Upper lobe of right lung (tissue), 1 donor: ENCODE measurements around the gene VDR. TPM values are rescaled to one million over a fixed set of nuclear protein-coding genes. Genes with fewer than 3 reads are reported as not detected.

Experiments
- ATAC-seq: fragments of 200-7000 bp; cut with Tn5 transposase; one replicate; pipeline ENCODE4 v1.9.1; 2020; ENCODE audit warnings: mild to moderate bottlenecking, moderate library complexity
- DNase-seq: peaks from one replicate; pipeline ENCODE4 v3.0.0-alpha.2; 2020
- H3K27ac ChIP-seq: fragments of 200-600 bp; one replicate; pipeline ENCODE4 v1.8.0; 2022
- H3K27me3 ChIP-seq: fragments of 200-600 bp; one replicate; pipeline ENCODE4 v1.8.0; 2022; ENCODE audit warnings: mild to moderate bottlenecking
- H3K36me3 ChIP-seq: fragments of 200-600 bp; one replicate; pipeline ENCODE4 v1.8.0; 2022
- H3K4me1 ChIP-seq: fragments of 200-600 bp; one replicate; pipeline ENCODE4 v1.8.0; 2022
- H3K4me3 ChIP-seq: fragments of 200-600 bp; one replicate; pipeline ENCODE4 v1.8.0; 2022; ENCODE audit warnings: mild to moderate bottlenecking
- H3K9me3 ChIP-seq: fragments of 200-600 bp; one replicate; pipeline ENCODE4 v1.8.0; 2022
- CTCF ChIP-seq: fragments of 200-600 bp; IDR thresholded peaks from one replicate; pipeline ENCODE4 v1.8.0; 2022; ENCODE audit warnings: antibody characterized with exemption
- intact Hi-C: fragments of 100-400 bp; cut with DNase I; formaldehyde crosslinking; loops from one replicate; pipeline ENCODE4 v1.11.0; 2022
- total RNA-seq: library from RNA; stranded (reverse); fragmentation: NEBNext Ultra II Directional; extraction: Animal tissue kit (Norgen Biotek cat#: 25700); gene quantifications from one replicate; pipeline ENCODE4 v1.2.1, GENCODE V29; 2021
- donor health status: DM: no; HTN: yes; CAD: no; lungs with severe emphysema.

VDR gene
- total RNA-seq, 1 donor from 2014 or later: 28.7 TPM

DNA sequence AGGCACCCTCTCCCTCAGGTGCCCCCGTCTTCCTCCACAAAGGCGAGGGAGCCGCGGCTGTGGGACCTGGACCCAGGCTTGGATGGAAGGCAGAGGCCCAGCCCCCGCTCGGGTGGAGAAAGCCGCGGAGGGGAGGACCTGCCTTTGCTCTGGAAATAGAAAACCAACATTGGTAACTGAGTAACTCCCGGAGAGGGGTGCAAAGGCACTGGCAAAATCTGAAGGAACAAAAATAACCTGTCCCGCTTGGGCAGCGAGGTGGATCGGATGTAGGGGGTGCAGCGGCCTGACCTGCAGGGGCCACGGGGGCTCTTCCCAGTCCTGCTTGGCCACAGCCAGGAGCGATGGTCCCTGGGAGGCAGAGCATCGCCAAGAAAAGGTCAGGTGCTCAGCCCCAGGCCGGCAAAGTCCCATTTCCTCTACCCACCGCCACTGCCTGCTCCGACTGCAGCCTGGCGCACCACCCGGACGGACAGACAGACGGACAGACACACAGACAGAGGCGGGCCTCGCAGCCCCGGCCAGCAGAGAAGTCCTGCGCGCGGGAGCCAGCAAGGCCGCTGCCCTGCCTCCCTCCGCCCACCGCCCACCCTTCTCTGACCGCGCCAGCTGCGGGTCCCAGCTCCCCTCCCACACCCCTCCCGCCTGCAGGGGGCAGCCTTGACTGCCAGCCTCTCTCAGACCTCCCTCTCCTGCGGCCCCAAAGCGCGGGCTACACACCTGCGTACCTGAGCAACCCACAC is 37.2 kb upstream of the VDR start:
- TF ChIP-seq CTCF: peak; percentile 17
- Histone ChIP-seq H3K9me3 (no peaks in the 10 kb centered on the region), H3K27ac (no peak overlapping the region), H3K4me1 (peaks cover 4% of the 10 kb centered on the region), H3K36me3 (no peaks in the 10 kb centered on the region), H3K27me3 (peaks cover 9% of the 10 kb centered on the region), H3K4me3 (no peak overlapping the region)
- DNase-seq: no peak
- peak; percentile 31 for ATAC-seq
- intact Hi-C loops: no loop called here

DNA sequence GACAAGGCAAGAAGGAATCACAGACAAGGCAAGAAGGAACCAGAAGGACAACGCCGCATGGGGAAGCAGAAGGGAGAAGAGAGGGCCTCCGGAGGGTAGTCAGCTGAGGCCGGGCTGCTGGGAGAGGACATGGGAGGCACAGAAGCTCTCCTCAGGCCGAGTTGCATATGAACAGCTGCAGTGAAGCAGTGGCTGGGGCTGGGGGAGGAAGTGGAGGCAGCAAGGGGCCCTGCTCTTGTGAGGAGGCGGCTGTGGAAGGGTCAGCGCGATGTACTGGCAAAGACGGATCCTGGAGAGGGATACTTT is 36.6 kb upstream of the VDR start:
- no peaks in the 10 kb centered on the region for H3K4me1 ChIP-seq
- no peak for DNase-seq
- H3K9me3 ChIP-seq: no peaks in the 10 kb centered on the region
- intact Hi-C loops: no loop called here
- no peaks in the 10 kb centered on the region for H3K36me3 ChIP-seq
- no peak for ATAC-seq
- TF ChIP-seq CTCF: no peak
- H3K27ac ChIP-seq: no peak overlapping the region
- H3K27me3 ChIP-seq: peaks cover 9% of the 10 kb centered on the region
- H3K4me3 ChIP-seq: no peak overlapping the region

GRCh38 chr12:47940773-47941474 is 36.1 kb upstream of the VDR start:
- Histone ChIP-seq H3K27ac (no peak overlapping the region), H3K36me3 (no peaks in the 10 kb centered on the region), H3K4me3 (no peak overlapping the region), H3K27me3 (peaks cover 9% of the 10 kb centered on the region), H3K9me3 (no peaks in the 10 kb centered on the region), H3K4me1 (no peaks in the 10 kb centered on the region)
- ATAC-seq (no peak), DNase-seq (no peak)
- intact Hi-C loops: no loop called here
- TF ChIP-seq CTCF: no peak

DNA sequence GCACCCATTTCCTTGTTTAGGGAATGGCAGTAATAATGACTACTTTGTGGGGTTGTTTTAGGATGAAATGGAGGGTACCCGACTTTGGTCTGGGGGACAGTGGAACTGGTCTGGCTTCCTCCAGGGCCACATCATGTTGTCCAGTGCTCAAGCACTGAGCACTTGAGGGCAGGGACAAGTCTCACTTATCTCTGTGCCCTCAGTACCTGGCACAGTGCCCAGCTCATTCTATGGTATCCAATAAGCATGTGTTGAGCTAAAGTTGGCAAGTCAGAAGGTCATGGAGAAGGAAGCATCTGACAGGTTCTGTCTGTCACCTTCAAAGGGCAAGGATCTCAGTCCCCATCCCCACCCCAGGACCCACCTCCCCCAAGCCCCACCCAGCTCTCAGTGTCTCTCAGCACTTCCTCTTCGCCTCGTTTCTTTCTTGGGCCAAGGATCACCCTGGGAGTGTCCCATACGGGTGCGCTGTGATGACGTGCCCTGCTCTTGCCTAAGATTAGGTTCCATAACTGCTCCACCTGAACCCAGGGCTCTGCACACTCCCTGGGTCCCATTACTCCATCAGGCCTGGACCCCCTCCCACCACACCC is 34.3 kb upstream of the VDR start:
- Histone ChIP-seq H3K27ac (no peak overlapping the region), H3K4me3 (no peak overlapping the region), H3K4me1 (peaks cover 5% of the 10 kb centered on the region), H3K27me3 (peaks cover 9% of the 10 kb centered on the region), H3K36me3 (no peaks in the 10 kb centered on the region), H3K9me3 (no peaks in the 10 kb centered on the region)
- intact Hi-C loops: no loop called here
- DNase-seq (no peak), ATAC-seq (no peak)
- TF ChIP-seq CTCF: no peak

DNA sequence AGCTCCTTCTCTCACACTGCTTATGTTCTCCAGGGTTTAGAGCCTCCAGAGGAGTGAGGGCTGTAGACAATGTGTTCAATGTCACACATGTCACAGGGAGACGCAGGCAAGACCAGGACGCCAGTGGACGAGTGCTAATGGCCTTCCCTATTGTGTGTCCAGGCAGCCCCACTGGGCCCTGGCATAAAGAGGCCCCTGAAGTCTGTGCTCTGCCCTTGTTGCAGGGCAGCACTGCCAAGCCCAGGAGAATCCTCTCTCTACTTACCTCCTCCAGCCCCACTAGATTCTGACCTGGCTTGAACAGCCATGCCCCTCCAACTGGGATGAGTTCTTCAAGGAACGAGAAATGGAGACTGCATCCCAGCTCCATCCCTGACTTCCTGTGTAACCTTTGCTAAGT is 33.8 kb upstream of the VDR start:
- ATAC-seq (no peak), DNase-seq (no peak)
- H3K27me3 ChIP-seq: peaks cover 9% of the 10 kb centered on the region
- TF ChIP-seq CTCF: no peak
- no peaks in the 10 kb centered on the region for H3K9me3 ChIP-seq
- H3K4me3 ChIP-seq: no peak overlapping the region
- peaks cover 5% of the 10 kb centered on the region for H3K4me1 ChIP-seq
- no peaks in the 10 kb centered on the region for H3K36me3 ChIP-seq
- H3K27ac ChIP-seq: no peak overlapping the region
- intact Hi-C loops: no loop called here
